Neural progenitor cell (in vitro differentiated cells): Measurements from ENCODE around the gene CDK5RAP3.

ENCODE experiments used
- CTCF ChIP-seq: fragments of 200-600 bp; sonication (generic); IDR thresholded peaks from 2 replicates; pipeline ENCODE4 v1.5.1; 2017; ENCODE audit warnings: antibody characterized with exemption, mild to moderate bottlenecking
- EZH2 ChIP-seq: fragments of 200-600 bp; sonication (generic); IDR thresholded peaks from 2 replicates; pipeline ENCODE4 v1.6.1; 2017; ENCODE audit warnings: antibody characterized with exemption, mild to moderate bottlenecking, moderate library complexity

GRCh38 chr17:47989700-47990099, 18.8 kb downstream of the CDK5RAP3 start:
- no peak for TF ChIP-seq EZH2
- TF ChIP-seq CTCF = no peak
